Prostate gland (tissue), 2 donors: ENCODE measurements around the gene POU2F1. TPM values are rescaled to one million over a fixed set of nuclear protein-coding genes. Genes with fewer than 3 reads are reported as not detected.

Source experiments
- DNase-seq: peaks from one replicate; pipeline ENCODE4 v3.0.0-alpha.2; 2019; ENCODE audit warnings: low spot score
- H3K27ac ChIP-seq, 2 donors: fragments of 200-600 bp; sonication (generic); 2 replicates each; pipeline ENCODE4 v1.5.1; 2017 to 2019
- H3K27me3 ChIP-seq: fragments of 200-600 bp; sonication (generic); replicated peaks from 2 replicates; pipeline ENCODE4 v1.5.1; 2019; ENCODE audit not compliant: insufficient read depth
- H3K36me3 ChIP-seq, 2 donors: fragments of 200-600 bp; sonication (generic); 1 replicate in 1 of 2; 2 replicates in 1 of 2; pipeline versions ENCODE4 v1.5.1 to v1.8.1; 2017 to 2019
- H3K4me1 ChIP-seq: fragments of 200-600 bp; sonication (generic); replicated peaks from 2 replicates; pipeline ENCODE4 v1.5.1; 2019
- H3K4me3 ChIP-seq, 2 donors: fragments of 200-600 bp; sonication (generic); 2 replicates each; pipeline ENCODE4 v1.5.1; 2017 to 2019
- H3K9me3 ChIP-seq: fragments of 200-600 bp; sonication (generic); 2 replicates; pipeline ENCODE4 v1.5.1; 2017
- POLR2A ChIP-seq: fragments of 450-650 bp; IDR thresholded peaks from one replicate; pipeline ENCODE4 v1.6.1; 2016; ENCODE audit warnings: antibody characterized with exemption, mild to moderate bottlenecking
- POLR2AphosphoS5 ChIP-seq: sonication (generic); formaldehyde crosslinking; IDR thresholded peaks from one replicate; pipeline ENCODE4 v1.6.1; 2017; ENCODE audit warnings: antibody characterized with exemption
- WGBS: methylation state at CpG from one replicate; pipeline ENCODE4 v1.1.5; 2018; 5-methylcytosine and 5-hydroxymethylcytosine counted together
- intact Hi-C: fragments of 100-400 bp; cut with DNase I; formaldehyde crosslinking; loops from one replicate; pipeline ENCODE4 v1.14.2; 2022
- total RNA-seq, 2 donors: library from RNA; depleted of rRNA; stranded (reverse); fragments of >200 nt; gene quantifications; one replicate each; pipeline ENCODE4 v1.1.0, GENCODE V29; 2016
- TF ChIP-seq, protein P1 (sequence below), 4 experiments: fragments of 200-600 bp in 2 of 4; fragments of 450-650 bp in 2 of 4; sonication (generic) in 2 of 4; IDR thresholded peaks; 1 replicate in 3 of 4; 2 replicates in 1 of 4; pipeline ENCODE4 v1.5.1; 2016 to 2019; ENCODE audit warnings: antibody characterized with exemption in 4 of 4, mild to moderate bottlenecking in 2 of 4, moderate library complexity in 2 of 4

POU2F1 gene
- total RNA-seq, 2 donors from 2014 or later, result 10.9 to 26.6 TPM

DNA sequence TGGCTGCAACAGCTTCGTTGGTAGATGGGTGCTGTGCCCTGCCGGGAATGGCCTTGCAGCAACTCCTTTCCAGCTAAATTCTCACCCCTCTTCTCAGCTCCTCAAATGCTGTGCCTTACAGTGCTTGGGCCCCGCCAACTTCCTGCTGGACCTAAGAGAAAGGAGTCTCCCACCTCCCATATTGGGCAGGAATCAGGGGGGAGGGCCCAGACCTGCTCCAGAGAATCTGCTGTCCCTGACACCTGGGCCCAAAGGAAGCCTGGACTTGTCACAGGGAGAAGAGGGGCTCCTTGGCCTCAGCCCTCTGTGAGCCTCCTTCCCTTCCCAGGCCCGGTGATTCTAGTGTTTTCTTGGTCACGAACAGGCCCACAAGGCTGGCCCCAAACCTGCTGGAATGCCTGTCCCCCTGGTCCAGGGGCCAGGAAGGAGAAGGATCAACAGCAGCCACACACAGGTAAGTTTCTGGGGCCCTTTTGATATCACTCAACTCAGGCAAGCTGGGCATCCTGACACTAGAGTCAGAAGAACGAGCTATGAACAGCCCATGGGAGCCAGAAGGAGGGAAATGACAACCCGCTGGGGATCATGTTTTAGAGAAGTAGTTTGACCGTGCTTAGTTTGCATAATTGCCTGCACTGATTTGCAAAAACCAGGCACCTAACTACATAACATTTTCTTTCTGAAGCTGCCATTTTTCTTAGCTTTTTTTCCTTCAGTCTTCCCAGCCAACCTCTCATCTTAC is 211.4 kb downstream of the POU2F1 start:
- Histone ChIP-seq H3K4me1 (no peaks in the 10 kb centered on the region), H3K9me3 (no peaks in the 10 kb centered on the region), H3K27me3 (no peaks in the 10 kb centered on the region), H3K36me3 (no peaks in the 10 kb centered on the region), H3K27ac (no peak overlapping the region), H3K4me3 (no peak overlapping the region)
- WGBS, result 92% methylated on average over 8 of the region's 8 CpGs
- intact Hi-C loops, result no loop called here
- DNase-seq, result no peak
- TF ChIP-seq POLR2AphosphoS5, result no peak
- TF ChIP-seq, protein P1, sequence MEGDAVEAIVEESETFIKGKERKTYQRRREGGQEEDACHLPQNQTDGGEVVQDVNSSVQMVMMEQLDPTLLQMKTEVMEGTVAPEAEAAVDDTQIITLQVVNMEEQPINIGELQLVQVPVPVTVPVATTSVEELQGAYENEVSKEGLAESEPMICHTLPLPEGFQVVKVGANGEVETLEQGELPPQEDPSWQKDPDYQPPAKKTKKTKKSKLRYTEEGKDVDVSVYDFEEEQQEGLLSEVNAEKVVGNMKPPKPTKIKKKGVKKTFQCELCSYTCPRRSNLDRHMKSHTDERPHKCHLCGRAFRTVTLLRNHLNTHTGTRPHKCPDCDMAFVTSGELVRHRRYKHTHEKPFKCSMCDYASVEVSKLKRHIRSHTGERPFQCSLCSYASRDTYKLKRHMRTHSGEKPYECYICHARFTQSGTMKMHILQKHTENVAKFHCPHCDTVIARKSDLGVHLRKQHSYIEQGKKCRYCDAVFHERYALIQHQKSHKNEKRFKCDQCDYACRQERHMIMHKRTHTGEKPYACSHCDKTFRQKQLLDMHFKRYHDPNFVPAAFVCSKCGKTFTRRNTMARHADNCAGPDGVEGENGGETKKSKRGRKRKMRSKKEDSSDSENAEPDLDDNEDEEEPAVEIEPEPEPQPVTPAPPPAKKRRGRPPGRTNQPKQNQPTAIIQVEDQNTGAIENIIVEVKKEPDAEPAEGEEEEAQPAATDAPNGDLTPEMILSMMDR (IDR thresholded peaks at IDR 0.05), result no peak
- TF ChIP-seq POLR2A, result no peak

DNA sequence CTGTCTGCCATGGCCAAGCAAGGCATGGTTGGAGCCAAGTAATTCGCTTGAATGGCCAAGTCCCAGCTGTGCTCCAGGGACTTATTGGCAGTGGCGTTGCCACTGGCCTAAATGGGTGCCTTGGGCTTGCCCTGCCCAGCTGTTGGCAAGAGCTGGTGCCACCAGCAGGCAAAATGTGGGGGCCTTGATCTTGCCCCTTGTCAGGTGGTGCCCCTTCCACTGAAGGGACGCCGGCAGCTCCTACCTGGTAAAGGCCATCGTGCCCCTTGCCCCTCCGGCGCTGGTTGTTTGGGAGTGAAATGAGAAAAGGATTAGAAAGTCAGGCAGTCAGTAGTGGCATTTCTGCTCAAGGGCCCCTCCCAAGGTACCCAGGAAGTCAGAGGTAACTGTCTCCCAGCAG is 212.1 kb downstream of the POU2F1 start:
- Histone ChIP-seq H3K36me3 (no peaks in the 10 kb centered on the region), H3K4me1 (no peaks in the 10 kb centered on the region), H3K9me3 (no peaks in the 10 kb centered on the region), H3K4me3 (no peak overlapping the region), H3K27me3 (no peaks in the 10 kb centered on the region), H3K27ac (no peak overlapping the region)
- over 99% methylated on average over 7 of the region's 7 CpGs for WGBS
- no peak for DNase-seq
- intact Hi-C loops, result no loop called here
- TF ChIP-seq POLR2A, result no peak
- TF ChIP-seq POLR2AphosphoS5, result no peak
- TF ChIP-seq, protein P1 (IDR thresholded peaks at IDR 0.05), result no peak

DNA sequence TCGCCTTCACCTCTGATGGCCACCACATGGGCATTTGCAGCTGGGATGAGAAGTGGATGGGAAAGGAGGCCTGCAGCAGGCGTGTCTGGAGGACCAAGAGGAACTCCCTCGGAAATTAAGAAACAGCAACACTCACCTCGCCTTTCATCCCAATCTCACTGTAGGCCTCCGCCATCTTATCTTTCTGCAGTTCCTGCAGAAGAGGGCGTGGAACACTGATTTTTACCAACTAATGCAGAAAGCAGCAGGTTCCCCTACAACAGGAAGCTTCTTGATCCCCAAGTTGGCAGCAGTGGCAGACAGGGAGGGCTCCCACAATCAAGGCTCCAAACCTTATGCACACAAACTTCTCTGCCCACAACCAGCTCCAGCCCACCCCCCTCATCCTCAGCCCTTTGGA is 213.2 kb downstream of the POU2F1 start:
- whole genome bisulfite sequencing, result 96% methylated on average over 6 of the region's 6 CpGs
- no peaks in the 10 kb centered on the region for H3K36me3 ChIP-seq
- no peak for DNase-seq
- H3K27me3 ChIP-seq, result peaks cover 2% of the 10 kb centered on the region
- TF ChIP-seq POLR2A (no peak), POLR2AphosphoS5 (no peak)
- TF ChIP-seq, protein P1 (IDR thresholded peaks at IDR 0.05), result no peak
- intact Hi-C loops, result no loop called here
- no peaks in the 10 kb centered on the region for H3K9me3 ChIP-seq
- H3K27ac ChIP-seq, result no peak overlapping the region
- H3K4me3 ChIP-seq, result no peak overlapping the region
- no peaks in the 10 kb centered on the region for H3K4me1 ChIP-seq

DNA sequence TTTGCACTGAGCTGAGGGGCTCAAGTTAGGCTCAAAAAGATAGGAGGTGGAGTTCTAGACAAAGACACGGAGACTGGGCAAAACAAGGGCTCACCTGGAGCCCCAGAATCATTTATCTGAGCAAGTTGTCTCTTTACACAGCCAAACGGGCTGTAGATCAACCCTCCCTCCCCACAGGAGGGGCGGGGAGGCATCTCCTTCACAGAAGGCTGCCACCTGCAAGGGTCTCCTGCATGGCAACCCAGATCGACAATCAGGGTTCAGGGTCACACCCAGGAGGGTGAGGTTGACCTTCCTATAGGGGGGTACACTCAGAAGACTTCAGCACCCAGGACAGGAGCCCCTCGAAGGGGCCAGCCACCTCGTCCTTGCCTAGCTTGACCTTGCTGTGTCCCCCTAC is 213.6 kb downstream of the POU2F1 start:
- no peak for DNase-seq
- no peak overlapping the region for H3K27ac ChIP-seq
- 80% methylated on average over 6 of the region's 6 CpGs for WGBS
- no peak overlapping the region for H3K4me3 ChIP-seq
- TF ChIP-seq, protein P1 (IDR thresholded peaks at IDR 0.05), result no peak
- TF ChIP-seq POLR2A, result no peak
- no peak for TF ChIP-seq POLR2AphosphoS5
- intact Hi-C loops, result no loop called here
- H3K27me3 ChIP-seq, result peaks cover 2% of the 10 kb centered on the region
- H3K4me1 ChIP-seq, result no peaks in the 10 kb centered on the region
- H3K9me3 ChIP-seq, result no peaks in the 10 kb centered on the region
- H3K36me3 ChIP-seq, result no peaks in the 10 kb centered on the region

DNA sequence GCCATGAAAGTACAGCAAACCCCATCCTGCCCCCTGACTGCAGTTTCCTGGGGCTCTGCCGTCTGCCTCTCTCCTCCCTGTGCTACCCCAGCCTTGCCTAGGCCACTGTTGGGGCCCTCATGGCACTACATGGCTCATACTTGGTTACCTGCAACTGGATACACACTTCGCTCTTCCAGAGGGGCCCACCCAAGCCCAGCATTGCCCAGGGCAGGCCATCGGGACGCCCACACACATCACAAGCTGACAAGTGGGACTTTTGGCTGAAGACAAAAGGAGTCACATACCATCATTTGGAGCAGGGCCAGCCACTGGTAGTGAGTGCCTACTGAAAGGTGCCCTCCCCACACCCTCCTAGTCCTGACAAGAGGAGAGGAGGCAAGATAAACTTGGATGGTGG is 214.8 kb downstream of the POU2F1 start:
- peaks cover 2% of the 10 kb centered on the region for H3K27me3 ChIP-seq
- no peak overlapping the region for H3K4me3 ChIP-seq
- H3K27ac ChIP-seq, result no peak overlapping the region
- WGBS, result 92% methylated on average over 4 of the region's 4 CpGs
- H3K9me3 ChIP-seq, result no peaks in the 10 kb centered on the region
- intact Hi-C loops, result no loop called here
- TF ChIP-seq POLR2AphosphoS5, result no peak
- TF ChIP-seq, protein P1 (IDR thresholded peaks at IDR 0.05), result no peak
- TF ChIP-seq POLR2A, result no peak
- no peaks in the 10 kb centered on the region for H3K36me3 ChIP-seq
- no peaks in the 10 kb centered on the region for H3K4me1 ChIP-seq
- no peak for DNase-seq
